Right lobe of liver (tissue), 4 donors: Measurements from ENCODE around the gene MYLK2.

ENCODE experiments used
- CTCF ChIP-seq, 4 donors: fragments of 200-600 bp in 3 of 4; fragments of 450-650 bp in 1 of 4; IDR thresholded peaks; one replicate each; pipeline versions ENCODE4 v1.5.1 to v1.8.0; 2016 to 2022; ENCODE audit warnings: antibody characterized with exemption in 4 of 4, mild to moderate bottlenecking in 2 of 4
- POLR2A ChIP-seq: fragments of 450-650 bp; IDR thresholded peaks from one replicate; pipeline ENCODE4 v1.6.1; 2017; ENCODE audit warnings: antibody characterized with exemption, mild to moderate bottlenecking
- donor health status: DM: no; HTN: no; CAD: no.
- donor health status: DM: no; HTN: no; CAD: no.
- donor health status: DM: no; HTN: yes; CAD: no.

DNA sequence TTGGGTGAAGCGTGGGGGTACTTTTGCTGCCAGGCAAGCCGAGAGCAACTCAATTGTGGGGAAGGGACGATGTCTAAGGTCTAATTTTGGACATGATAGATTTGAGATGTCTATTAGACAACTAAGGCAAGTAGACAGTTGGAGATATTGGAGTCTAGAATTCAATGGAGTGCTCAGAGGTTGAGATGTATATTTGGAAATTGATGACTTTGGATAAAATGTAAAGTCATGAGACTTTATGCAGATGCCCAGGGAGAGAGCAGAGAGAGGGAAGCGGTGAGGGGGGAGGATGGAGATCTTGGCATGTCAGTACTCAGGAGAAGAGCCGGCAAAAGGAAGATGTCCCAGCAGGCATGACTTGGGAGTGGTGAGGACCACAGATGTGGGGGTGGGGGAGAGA, 6.9 kb downstream of the MYLK2 start:
- TF ChIP-seq CTCF (IDR thresholded peaks at IDR 0.05) (no peak), POLR2A (no peak)
